CD4-positive, alpha-beta memory T cell (primary cell): ENCODE results near the gene MAP2K7. TPM values are rescaled to one million over a fixed set of nuclear protein-coding genes. Genes with fewer than 3 reads are reported as not detected.
A peak's percentile ranks its signal among the peaks of the same experiment; 100 is the strongest.

Experiments used
- CTCF ChIA-PET: fragments of 350-600 bp; sonication (Branson Sonifier 250); formaldehyde crosslinking; loops from one replicate; lab custom pipeline; 2021; ENCODE audit warnings: inconsistent platforms; ENCODE audit not compliant: partially characterized antibody; lab: Charles Lee
- POLR2A ChIA-PET: fragments of 350-600 bp; sonication (Branson Sonifier 250); formaldehyde crosslinking; loops from one replicate; lab custom pipeline; 2021; ENCODE audit not compliant: partially characterized antibody; lab: Charles Lee
- DNase-seq, 5 donors: peaks; one replicate each; pipeline versions ENCODE4 v3.0.0 to v3.0.0-alpha.2; 2020 to 2022; ENCODE audit warnings: mixed read lengths in 1 of 5
- H3K27ac ChIP-seq: one replicate; pipeline ENCODE4 v1.7.0; 2013; ENCODE audit warnings: low read depth, low read length
- H3K27me3 ChIP-seq: 2 replicates; pipeline ENCODE4 v1.7.0; 2013; ENCODE audit warnings: mild to moderate bottlenecking, low read length, moderate library complexity; ENCODE audit not compliant: insufficient read depth
- H3K36me3 ChIP-seq: 2 replicates; pipeline ENCODE4 v1.7.0; 2013; ENCODE audit warnings: mild to moderate bottlenecking, low read length, moderate library complexity; ENCODE audit not compliant: insufficient read depth
- H3K4me1 ChIP-seq: 2 replicates; pipeline ENCODE4 v1.7.0; 2013; ENCODE audit warnings: mild to moderate bottlenecking, low read length, moderate library complexity; ENCODE audit not compliant: insufficient read depth
- H3K4me3 ChIP-seq, 2 donors: one replicate each; pipeline ENCODE4 v1.7.0; 2013; ENCODE audit warnings: low read length in 2 of 2, mild to moderate bottlenecking in 1 of 2
- H3K9me3 ChIP-seq, 2 donors: one replicate each; pipeline ENCODE4 v1.7.0; 2013; ENCODE audit warnings: low read length in 2 of 2, control low read depth in 1 of 2; ENCODE audit not compliant: control insufficient read depth in 1 of 2
- H3K27ac Mint-ChIP-seq, 7 donors: one replicate each; pipeline ENCODE4 v1.8.0; 2020 to 2021; ENCODE audit warnings: mixed read lengths in 7 of 7, mild to moderate bottlenecking in 6 of 7, inconsistent platforms in 3 of 7, moderate library complexity in 3 of 7
- H3K27me3 Mint-ChIP-seq, 2 donors: one replicate each; pipeline ENCODE4 v1.8.0; 2020 to 2021; ENCODE audit warnings: mixed read lengths in 2 of 2
- H3K36me3 Mint-ChIP-seq, 2 donors: one replicate each; pipeline ENCODE4 v1.8.0; 2020 to 2021; ENCODE audit warnings: mixed read lengths in 2 of 2, inconsistent platforms in 1 of 2, mild to moderate bottlenecking in 1 of 2
- H3K4me1 Mint-ChIP-seq, 4 donors: one replicate each; pipeline ENCODE4 v1.8.0; 2020 to 2021; ENCODE audit warnings: mixed read lengths in 4 of 4, mild to moderate bottlenecking in 1 of 4
- H3K4me3 Mint-ChIP-seq, 8 donors: one replicate each; pipeline ENCODE4 v1.8.0; 2020 to 2021; ENCODE audit warnings: mixed read lengths in 8 of 8, mild to moderate bottlenecking in 7 of 8, moderate library complexity in 6 of 8, inconsistent platforms in 3 of 8
- H3K9me3 Mint-ChIP-seq, 8 donors: one replicate each; pipeline ENCODE4 v1.8.0; 2020 to 2021; ENCODE audit warnings: mixed read lengths in 8 of 8, mild to moderate bottlenecking in 5 of 8, inconsistent platforms in 3 of 8, moderate library complexity in 1 of 8
- intact Hi-C: fragments of 100-400 bp; cut with micrococcal nuclease; formaldehyde crosslinking; loops from one replicate; pipeline ENCODE4 v1.15.1; 2023
- polyA plus RNA-seq, 2 donors: library from polyadenylated mRNA; unstranded; fragments of 300-500 nt; fragmentation: Illumina TruSeq; gene quantifications; one replicate each; pipeline ENCODE4 v1.2.3, GENCODE V29; 2021
- total RNA-seq, 2 experiments: library from RNA; stranded (reverse); gene quantifications; one replicate each; pipeline ENCODE4 v1.2.3, GENCODE V29; 2021

The MAP2K7 gene
- total and polyA plus RNA-seq, 4 experiments from 2014 or later: 0.57 to 62.5 (median 31.1) TPM

- H3K27me3 Mint-ChIP-seq: no peaks in the 10 kb centered on the region
- POLR2A ChIA-PET: no interaction called here
Observed at GRCh38 chr19:7933411-7933810, 29.7 kb downstream of the MAP2K7 start.

DNA sequence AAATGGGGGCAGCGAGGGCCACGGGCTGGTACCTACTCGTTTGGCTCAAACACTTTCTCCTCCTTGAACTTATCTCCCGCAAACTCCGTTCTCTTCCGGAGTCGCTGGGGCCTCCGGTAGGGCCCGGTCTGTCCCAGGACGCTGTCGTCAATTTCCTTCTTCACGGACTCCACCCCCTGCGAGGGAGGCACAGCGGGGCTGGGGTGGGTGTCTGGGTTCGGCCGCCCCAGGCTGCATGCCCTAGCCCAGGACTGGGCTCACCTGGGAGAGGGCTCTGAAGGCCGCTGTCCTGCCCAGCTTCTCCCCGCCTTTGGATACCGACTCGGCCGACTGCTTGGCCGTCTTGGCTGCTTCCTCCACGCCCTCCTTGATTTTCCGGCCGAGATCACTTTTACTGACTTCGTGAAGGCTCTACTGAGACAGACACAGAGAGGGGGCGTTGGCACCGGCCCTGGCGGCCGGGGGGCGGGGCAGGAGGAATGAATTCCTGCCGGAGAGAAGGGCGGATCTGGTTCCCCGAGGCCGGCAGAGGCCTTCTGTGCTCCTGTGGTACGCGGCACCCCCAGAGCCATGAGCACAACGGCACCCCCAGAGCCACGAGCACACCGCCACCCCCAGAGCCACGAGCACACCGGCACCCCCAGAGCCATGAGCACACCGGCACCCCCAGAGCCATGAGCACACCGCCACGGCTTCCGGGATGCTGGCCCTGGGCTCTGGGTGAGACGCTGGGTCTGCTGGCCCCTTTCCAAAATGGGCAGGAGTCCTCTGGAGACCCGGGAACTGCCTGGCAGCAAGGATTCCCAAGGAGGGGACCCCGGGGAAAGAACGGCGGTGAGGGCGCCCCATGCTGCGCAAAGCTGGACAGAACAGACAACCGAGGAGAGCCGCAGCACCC is 30.4 kb downstream of the MAP2K7 start:
- CTCF ChIA-PET: no interaction called here
- no peak for DNase-seq
- peaks cover 3 to 10% (median 6%) of the 10 kb centered on the region in 4 donors for H3K4me1 Mint-ChIP-seq
- H3K4me3 Mint-ChIP-seq: no peak overlapping the region
- H3K9me3 Mint-ChIP-seq: no peaks in the 10 kb centered on the region
- H3K36me3 Mint-ChIP-seq: peaks cover 4 to 38% of the 10 kb centered on the region in 2 donors
- no peaks in the 10 kb centered on the region for H3K27me3 Mint-ChIP-seq
- no peak overlapping the region for H3K27ac Mint-ChIP-seq
- Histone ChIP-seq H3K9me3 (no peaks in the 10 kb centered on the region), H3K36me3 (peaks cover 45% of the 10 kb centered on the region), H3K4me1 (no peaks in the 10 kb centered on the region), H3K4me3 (no peak overlapping the region), H3K27me3 (no peaks in the 10 kb centered on the region), H3K27ac (no peak overlapping the region)
- intact Hi-C loops: no loop called here
- POLR2A ChIA-PET: interaction anchor here (2.4 kb wide), 1 partner anchor 10 kb away, joined by 7 read pairs; the partner anchor contains the start of gene TIMM44

More at GRCh38 chr19:7933411-7933810, 29.7 kb downstream of the MAP2K7 start:
- Mint-ChIP-seq H3K27ac (no peak overlapping the region), H3K9me3 (no peaks in the 10 kb centered on the region), H3K36me3 (peaks cover 4 to 36% of the 10 kb centered on the region in 2 donors), H3K4me1 (peaks cover 0 to 9% (median 5%) of the 10 kb centered on the region in 4 donors), H3K4me3 (no peak overlapping the region)
- Histone ChIP-seq H3K4me3 (no peak overlapping the region), H3K9me3 (no peaks in the 10 kb centered on the region), H3K27me3 (no peaks in the 10 kb centered on the region), H3K4me1 (no peaks in the 10 kb centered on the region), H3K36me3 (peaks cover 45% of the 10 kb centered on the region), H3K27ac (no peak overlapping the region)
- CTCF ChIA-PET: no interaction called here
- DNase-seq: no peak
- intact Hi-C loops: no loop called here

DNA sequence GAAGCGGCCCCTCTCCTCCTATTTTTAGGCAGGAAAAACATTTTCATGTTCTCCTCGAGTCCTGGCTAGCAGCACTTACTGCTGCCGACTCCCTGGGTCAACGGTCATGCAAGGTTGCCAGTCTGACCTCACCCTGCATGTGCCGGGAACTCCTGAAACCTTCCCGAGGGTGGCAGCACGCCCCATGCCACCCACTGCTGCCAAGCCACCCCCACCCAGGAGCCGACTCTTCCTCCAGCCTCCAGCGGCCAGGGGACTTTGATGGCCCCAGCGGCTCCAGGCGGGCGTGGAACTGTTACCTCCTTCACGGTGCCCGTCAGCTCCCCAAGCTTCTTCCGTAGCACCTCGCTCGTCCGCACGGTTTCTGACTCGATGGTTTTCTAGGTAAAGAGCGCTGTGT is 31.1 kb downstream of the MAP2K7 start:
- Mint-ChIP-seq H3K4me3 (no peak overlapping the region), H3K9me3 (no peaks in the 10 kb centered on the region), H3K4me1 (peaks cover 4% of the 10 kb centered on the region in 4 donors), H3K27ac (no peak overlapping the region), H3K36me3 (peaks cover 4 to 33% of the 10 kb centered on the region in 2 donors), H3K27me3 (no peaks in the 10 kb centered on the region)
- ChIA-PET POLR2A (interaction anchor here (2.4 kb wide), 1 partner anchor 9 kb away, joined by 7 read pairs; the partner anchor contains the start of gene TIMM44), CTCF (interaction anchor here (1.5 kb wide), 1 partner anchor 11 kb away, joined by 3 read pairs; no protein-coding TSS in a partner anchor)
- H3K4me3 ChIP-seq: no peak overlapping the region
- no peaks in the 10 kb centered on the region for H3K27me3 ChIP-seq
- H3K9me3 ChIP-seq: no peaks in the 10 kb centered on the region
- DNase-seq: no peak
- no peaks in the 10 kb centered on the region for H3K4me1 ChIP-seq
- intact Hi-C loops: no loop called here
- peaks cover 45% of the 10 kb centered on the region for H3K36me3 ChIP-seq
- H3K27ac ChIP-seq: no peak overlapping the region

DNA sequence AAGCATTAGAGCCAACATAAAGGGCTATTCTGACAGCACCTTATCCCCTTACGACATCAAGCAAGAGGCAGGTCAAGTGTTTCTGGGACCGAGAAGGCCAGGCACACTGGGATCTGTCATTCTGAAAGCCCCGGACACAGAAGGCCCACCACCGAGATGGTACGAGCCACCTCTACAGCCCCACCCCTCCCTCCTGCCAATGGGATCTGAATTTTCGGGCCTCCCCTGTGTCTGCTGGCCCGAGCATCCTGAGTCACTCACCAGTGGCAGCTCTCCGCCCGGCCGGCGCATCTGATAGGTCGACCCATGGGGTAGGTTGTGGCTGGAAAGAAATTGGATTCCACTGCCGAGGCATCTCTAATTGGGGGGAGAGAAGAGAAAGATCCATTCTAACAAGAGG is 37.2 kb downstream of the MAP2K7 start:
- H3K9me3 ChIP-seq: no peaks in the 10 kb centered on the region
- H3K4me1 ChIP-seq: peaks cover 16% of the 10 kb centered on the region
- Mint-ChIP-seq H3K36me3 (peaks cover 11 to 18% of the 10 kb centered on the region in 2 donors), H3K9me3 (no peaks in the 10 kb centered on the region), H3K4me3 (peak overlapping the region in 6 of 8 donors; percentile 13 to 45 (median 18)), H3K4me1 (peaks cover 11 to 45% (median 28%) of the 10 kb centered on the region in 4 donors), H3K27me3 (no peaks in the 10 kb centered on the region), H3K27ac (peak overlapping the region in 2 of 7 donors; percentile 43 to 57)
- no peak overlapping the region for H3K4me3 ChIP-seq
- ChIA-PET CTCF (interaction anchor here (6.5 kb wide), 1 partner anchor 21 kb away, joined by 66 read pairs; the partner anchor contains the start of gene SNAPC2), POLR2A (interaction anchor here (0.8 kb wide), 1 partner anchor 37 kb away, joined by 3 read pairs; the partner anchor contains the start of gene MAP2K7)
- no peak overlapping the region for H3K27ac ChIP-seq
- DNase-seq: no peak
- no peaks in the 10 kb centered on the region for H3K27me3 ChIP-seq
- intact Hi-C loops: loop anchor here (10.0 kb wide), 1 partner anchor 214 kb away; no protein-coding TSS in a partner anchor
- H3K36me3 ChIP-seq: peaks cover 15% of the 10 kb centered on the region

DNA sequence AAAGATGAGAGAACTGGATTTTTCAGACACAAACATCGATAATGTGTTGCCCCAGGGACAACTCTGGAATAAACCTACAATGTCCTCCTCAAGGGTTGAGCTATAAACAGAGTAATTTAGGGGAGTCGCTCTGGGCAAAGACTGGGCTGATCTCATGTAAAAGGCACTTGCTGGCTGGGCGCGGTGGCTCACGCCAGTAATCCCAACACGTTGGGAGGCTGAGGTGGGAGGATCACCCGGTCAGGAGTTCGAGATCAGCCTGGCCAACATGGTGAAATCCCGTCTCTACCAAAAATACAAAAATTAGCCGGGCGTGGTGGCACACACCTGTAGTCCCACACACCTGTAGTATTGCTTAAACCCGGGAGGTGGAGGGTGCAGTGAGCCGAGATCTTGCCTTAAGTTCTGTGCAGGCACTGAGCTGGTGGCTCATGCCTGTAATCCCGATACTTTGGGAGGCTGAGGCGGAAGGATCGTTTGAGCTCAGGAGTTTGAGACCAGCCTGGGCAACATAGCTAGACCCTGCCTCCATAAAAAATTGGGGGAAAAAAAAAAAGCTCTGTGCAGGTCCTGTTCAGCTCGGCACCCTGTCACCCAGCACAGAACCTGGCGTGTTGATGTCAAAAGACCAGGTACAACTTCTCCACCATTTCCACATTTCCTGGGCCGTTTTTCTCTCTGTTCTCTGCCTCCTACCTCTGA is 38.4 kb downstream of the MAP2K7 start:
- ChIA-PET CTCF (interaction anchor here (6.5 kb wide), 1 partner anchor 22 kb away, joined by 66 read pairs; the partner anchor contains the start of gene SNAPC2), POLR2A (interaction anchor here (0.6 to 3.4 kb wide), 2 partner anchors 21 to 78 kb away, joined by 3 to 53 read pairs; partner anchors contain the start of gene SNAPC2)
- Mint-ChIP-seq H3K27me3 (no peaks in the 10 kb centered on the region), H3K9me3 (no peaks in the 10 kb centered on the region), H3K4me1 (peaks cover 11 to 45% (median 28%) of the 10 kb centered on the region in 4 donors), H3K27ac (peak overlapping the region in 4 of 7 donors; percentile 17 to 88 (median 70)), H3K36me3 (peaks cover 11 to 16% of the 10 kb centered on the region in 2 donors), H3K4me3 (peak overlapping the region; percentile 15 to 92 (median 54))
- intact Hi-C loops: loop anchor here (10.0 kb wide), 1 partner anchor 213 kb away; no protein-coding TSS in a partner anchor
- peaks cover 16% of the 10 kb centered on the region for H3K4me1 ChIP-seq
- no peak for DNase-seq
- H3K9me3 ChIP-seq: no peaks in the 10 kb centered on the region
- H3K27ac ChIP-seq: no peak overlapping the region
- peaks cover 9% of the 10 kb centered on the region for H3K36me3 ChIP-seq
- H3K27me3 ChIP-seq: no peaks in the 10 kb centered on the region
- H3K4me3 ChIP-seq: no peak overlapping the region

DNA sequence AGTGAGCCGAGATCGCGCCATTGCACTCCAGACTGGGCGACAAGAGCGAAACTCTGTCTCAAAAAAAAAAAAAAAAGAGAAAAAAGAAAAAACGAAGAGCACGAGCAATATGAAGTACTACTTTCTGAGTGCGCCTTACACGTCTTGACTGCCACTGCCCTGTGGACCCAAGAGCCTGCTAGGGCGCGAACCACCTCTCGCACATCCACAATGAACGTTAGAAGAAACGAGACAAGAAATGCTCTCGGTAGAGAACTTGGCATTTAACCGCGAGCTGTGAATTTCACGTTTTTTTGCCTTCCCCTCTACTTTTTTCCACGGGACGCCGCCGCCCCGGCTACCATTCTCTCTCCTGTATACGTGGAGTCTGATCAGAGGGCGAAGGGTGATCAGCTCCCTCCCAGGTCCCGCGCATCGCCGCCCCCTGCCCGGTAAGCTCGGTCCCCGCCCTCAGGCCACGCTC is 39.3 kb downstream of the MAP2K7 start:
- peak overlapping the region; percentile 86 to 94 (median 92) for H3K4me3 Mint-ChIP-seq

More for the DNA sequence above, 39.3 kb downstream of the MAP2K7 start:
- H3K4me1 ChIP-seq: peaks cover 16% of the 10 kb centered on the region
- H3K27me3 Mint-ChIP-seq: no peaks in the 10 kb centered on the region
- peak overlapping the region; percentile 88 to 98 (median 97) for H3K27ac Mint-ChIP-seq
- no peaks in the 10 kb centered on the region for H3K9me3 ChIP-seq
- peak overlapping the region; percentile 58 to 71 for H3K4me3 ChIP-seq
- intact Hi-C loops: loop anchor here (1.0 to 10.0 kb wide), 6 partner anchors 14 to 266 kb away; partner anchors contain the start of genes CERS4, MAP2K7 and SNAPC2
- peak in 1 of 5 donors; percentile 63 for DNase-seq
- peaks cover 11 to 45% (median 28%) of the 10 kb centered on the region in 4 donors for H3K4me1 Mint-ChIP-seq
- peaks cover 7 to 13% of the 10 kb centered on the region in 2 donors for H3K36me3 Mint-ChIP-seq
- ChIA-PET CTCF (interaction anchor here (0.6 to 6.5 kb wide), 17 partner anchors 9 to 377 kb away, joined by 3 to 66 read pairs (median 9); partner anchors contain the start of genes MAP2K7 and SNAPC2), POLR2A (interaction anchor here (0.7 to 3.4 kb wide), 18 partner anchors 8 to 1518 kb away, joined by 3 to 53 read pairs (median 6); partner anchors contain the start of genes ARHGEF18, CERS4, ELAVL1 and KHSRP)
- no peaks in the 10 kb centered on the region for H3K27me3 ChIP-seq
- H3K9me3 Mint-ChIP-seq: no peaks in the 10 kb centered on the region
- peak overlapping the region; percentile 92 for H3K27ac ChIP-seq
- H3K36me3 ChIP-seq: peaks cover 9% of the 10 kb centered on the region
